HCT116 (cell line): ENCODE results near the gene KIF14. TPM values are rescaled to one million over a fixed set of nuclear protein-coding genes. Genes with fewer than 3 reads are reported as not detected.

ENCODE experiments used
- ATAC-seq: fragments of 200-7000 bp; cut with Tn5 transposase; 2 replicates; pipeline ENCODE4 v1.9.1; 2020; ENCODE audit warnings: mild to moderate bottlenecking, moderate library complexity
- BruUV-seq: library from RNA; stranded (reverse); fragments of 400-500 nt; replicated peaks from 2 replicates; lab custom pipeline; 2021; lab: Mats Ljungman, UMichigan
- CTCF ChIA-PET: fragments of 300-600 bp; sonication (Branson Sonifier 250); formaldehyde crosslinking; loops from one replicate; lab custom pipeline; 2021; ENCODE audit warnings: antibody characterized with exemption; lab: Charles Lee
- POLR2A ChIA-PET: fragments of 300-600, 350-600 bp; sonication (Branson Sonifier 250); formaldehyde crosslinking; loops from one replicate; lab custom pipeline; 2021; ENCODE audit warnings: antibody characterized with exemption; lab: Charles Lee
- RAD21 ChIA-PET, 2 experiments: fragments of 300-600 bp; sonication (Branson Sonifier 250); formaldehyde crosslinking; loops; one replicate each; lab custom pipeline; 2023; ENCODE audit warnings: low total read pairs in 2 of 2; ENCODE audit not compliant: uncharacterized antibody in 2 of 2, unreplicated experiment in 2 of 2, low non-redundant PET in 1 of 2; lab: Charles Lee
- DNase-seq: peaks from one replicate; pipeline ENCODE4 v3.0.0-alpha.2; 2010; ENCODE audit warnings: low read depth, low spot score
- H2AFZ ChIP-seq: fragments of 200-600 bp; shearing (Covaris generic), sonication (generic); 2 replicates; pipeline ENCODE4 v1.6.1; 2017; ENCODE audit warnings: low read depth, mixed run types, mixed read lengths, antibody characterized with exemption, low read length; ENCODE audit not compliant: poor library complexity, severe bottlenecking
- H3K27ac ChIP-seq: 2 replicates; pipeline ENCODE4 v1.5.1; 2012; ENCODE audit warnings: low read depth, low read length
- H3K27me3 ChIP-seq: fragments of 200-600 bp; sonication (generic); 2 replicates; pipeline ENCODE4 v1.6.1; 2016; ENCODE audit warnings: mixed run types, low read length, mixed read lengths; ENCODE audit not compliant: insufficient read depth
- H3K36me3 ChIP-seq, 2 experiments: fragments of 200-500 bp in 1 of 2; fragments of 200-600 bp in 1 of 2; sonication (Bioruptor generic) in 1 of 2; sonication (generic) in 1 of 2; 2 replicates each; pipeline versions ENCODE4 v1.5.1 to v1.6.1; 2014 to 2016; ENCODE audit warnings: low read length in 2 of 2, inconsistent platforms in 1 of 2, mixed read lengths in 1 of 2, mixed run types in 1 of 2; ENCODE audit not compliant: insufficient read depth in 2 of 2, control insufficient read depth in 1 of 2
- H3K4me1 ChIP-seq, 2 experiments: fragments of 200-600 bp in 1 of 2; sonication (generic) in 1 of 2; 2 replicates each; pipeline versions ENCODE4 v1.5.1 to v1.6.1; 2012 to 2017; ENCODE audit warnings: low read length in 2 of 2, inconsistent platforms in 1 of 2, mild to moderate bottlenecking in 1 of 2, mixed read lengths in 1 of 2, mixed run types in 1 of 2, moderate library complexity in 1 of 2; ENCODE audit not compliant: insufficient read depth in 2 of 2, control insufficient read depth in 1 of 2
- H3K4me2 ChIP-seq: fragments of 200-600 bp; sonication (generic); 2 replicates; pipeline ENCODE4 v1.6.1; 2017; ENCODE audit warnings: mixed run types, low read length, mixed read lengths
- H3K4me3 ChIP-seq, 2 experiments: fragments of 200-600 bp in 1 of 2; sonication (generic) in 1 of 2; replicated peaks in 1 of 2; 2 replicates each; pipeline ENCODE4 v1.5.1; 2011 to 2016; ENCODE audit warnings: low read length in 2 of 2, control low read depth in 1 of 2, low read depth in 1 of 2, mild to moderate bottlenecking in 1 of 2, mixed read lengths in 1 of 2, mixed run types in 1 of 2
- H3K79me2 ChIP-seq: fragments of 200-600 bp; sonication (generic); 2 replicates; pipeline ENCODE4 v1.6.1; 2017; ENCODE audit warnings: mild to moderate bottlenecking, mixed run types, low read length, moderate library complexity, mixed read lengths; ENCODE audit not compliant: insufficient read depth
- H3K9ac ChIP-seq: fragments of 200-600 bp; sonication (generic); 2 replicates; pipeline ENCODE4 v1.6.1; 2016; ENCODE audit warnings: low read length, mixed read lengths
- H3K9me2 ChIP-seq: fragments of 200-600 bp; sonication (generic), shearing (Covaris generic); 2 replicates; pipeline ENCODE4 v1.6.1; 2017; ENCODE audit warnings: mixed run types, mild to moderate bottlenecking, moderate library complexity; ENCODE audit not compliant: insufficient read depth
- H3K9me3 ChIP-seq, 2 experiments: fragments of 200-500 bp in 1 of 2; fragments of 200-600 bp in 1 of 2; sonication (Bioruptor generic) in 1 of 2; sonication (generic) in 1 of 2; 2 replicates each; pipeline ENCODE4 v1.6.1; 2014 to 2017; ENCODE audit warnings: low read length in 2 of 2, mixed read lengths in 2 of 2, inconsistent platforms in 1 of 2, low read depth in 1 of 2, mild to moderate bottlenecking in 1 of 2, mixed run types in 1 of 2, moderate library complexity in 1 of 2; ENCODE audit not compliant: control insufficient read depth in 1 of 2, insufficient read depth in 1 of 2
- H4K20me1 ChIP-seq: fragments of 200-600 bp; sonication (generic), shearing (Covaris generic); 2 replicates; pipeline ENCODE4 v1.6.1; 2017; ENCODE audit warnings: mixed run types, mild to moderate bottlenecking, moderate library complexity; ENCODE audit not compliant: insufficient read depth
- ATF3 ChIP-seq: IDR thresholded peaks from 2 replicates; pipeline ENCODE4 v1.6.1; 2012
- CEBPB ChIP-seq: IDR thresholded peaks from 2 replicates; pipeline ENCODE4 v1.6.1; 2012; ENCODE audit warnings: low read depth
- CTCF ChIP-seq, 3 experiments: fragments of 200-600 bp in 1 of 3; sonication (generic) in 1 of 3; IDR thresholded peaks in 2 of 3; conservative IDR thresholded peaks in 1 of 3; 2 replicates each; pipeline ENCODE4 v1.5.1; 2012 to 2017; ENCODE audit warnings: low read depth in 2 of 3, low read length in 2 of 3, antibody characterized with exemption in 1 of 3, borderline replicate concordance in 1 of 3, control low read depth in 1 of 3, mild to moderate bottlenecking in 1 of 3, mixed read lengths in 1 of 3, mixed run types in 1 of 3, moderate library complexity in 1 of 3; ENCODE audit not compliant: insufficient read depth in 1 of 3
- EGR1 ChIP-seq: IDR thresholded peaks from 2 replicates; pipeline ENCODE4 v1.6.1; 2012; ENCODE audit warnings: low read depth
- ELF1 ChIP-seq: IDR thresholded peaks from 2 replicates; pipeline ENCODE4 v1.6.1; 2012; ENCODE audit warnings: low read depth, borderline replicate concordance
- EZH2 ChIP-seq: fragments of 200-600 bp; sonication (generic); IDR thresholded peaks from 2 replicates; pipeline ENCODE4 v1.6.1; 2017; ENCODE audit warnings: antibody characterized with exemption, mixed run types
- SIN3A ChIP-seq: IDR thresholded peaks from 2 replicates; pipeline ENCODE4 v1.6.1; 2012; ENCODE audit warnings: low read depth
- SP1 ChIP-seq: IDR thresholded peaks from 2 replicates; pipeline ENCODE4 v1.6.1; 2012; ENCODE audit warnings: low read depth
- SRF ChIP-seq: IDR thresholded peaks from 2 replicates; pipeline ENCODE4 v1.6.1; 2012; ENCODE audit warnings: low read depth
- TCF7L2 ChIP-seq: IDR thresholded peaks from 2 replicates; pipeline ENCODE4 v1.7.0; 2011; ENCODE audit warnings: borderline replicate concordance, inconsistent platforms; ENCODE audit not compliant: insufficient read depth, insufficient read length; ENCODE audit errors: extremely low read depth
- YY1 ChIP-seq: IDR thresholded peaks from 2 replicates; pipeline ENCODE4 v1.6.1; 2011; ENCODE audit warnings: low read length, low read depth, moderate library complexity, mild to moderate bottlenecking; ENCODE audit not compliant: insufficient replicate concordance; ENCODE audit errors: extremely low read depth
- ZBTB33 ChIP-seq: IDR thresholded peaks from 2 replicates; pipeline ENCODE4 v1.6.1; 2011; ENCODE audit warnings: mild to moderate bottlenecking, low read length, moderate library complexity; ENCODE audit not compliant: insufficient replicate concordance; ENCODE audit errors: extremely low read depth
- ZFX ChIP-seq: fragments of 450-650 bp; IDR thresholded peaks from 2 replicates; pipeline ENCODE4 v1.6.1; 2017
- intact Hi-C: fragments of 100-400 bp; cut with micrococcal nuclease; formaldehyde crosslinking; loops from 2 replicates; pipeline ENCODE4 v1.10.0; 2022
- total RNA-seq: library from RNA; stranded (reverse); gene quantifications from one replicate; pipeline ENCODE4 v1.2.1, GENCODE V29; 2021; ENCODE audit not compliant: unreplicated experiment
- TF ChIP-seq, protein P1 (sequence below): IDR thresholded peaks from 2 replicates; pipeline ENCODE4 v1.6.1; 2012

The KIF14 gene
- total RNA-seq, 1 experiment from 2014 or later, result 21.8 TPM

- intact Hi-C loops, result no loop called here
- Histone ChIP-seq H3K9me3 (no peaks in the 10 kb centered on the region), H3K9me2 (no peaks in the 10 kb centered on the region), H2AFZ (no peak overlapping the region), H3K27ac (no peak overlapping the region), H3K4me3 (no peak overlapping the region), H3K9ac (no peak overlapping the region), H3K27me3 (no peaks in the 10 kb centered on the region), H3K4me1 (peaks cover 10 to 21% of the 10 kb centered on the region in 2 experiments), H3K36me3 (peaks cover 0 to 7% of the 10 kb centered on the region in 2 experiments; a peak in 1 of 4 replicates), H3K79me2 (peaks cover 7% of the 10 kb centered on the region), H4K20me1 (no peaks in the 10 kb centered on the region), H3K4me2 (no peak overlapping the region)
- no peak for DNase-seq
- TF ChIP-seq ELF1 (no peak), SIN3A (no peak), ZBTB33 (no peak), EGR1 (no peak), TCF7L2 (no peak)
- ChIA-PET CTCF (no interaction called here), POLR2A (no interaction called here), RAD21 (no interaction called here)
- no TSS peak for BruUV-seq
- no peak for ATAC-seq
Measured at GRCh38 chr1:200666309-200666708, 45.8 kb upstream of the KIF14 start.

GRCh38 chr1:200665861-200666260 is 45.3 kb upstream of the KIF14 start:
- intact Hi-C loops, result no loop called here
- POLR2A ChIA-PET, result no interaction called here
- H3K79me2 ChIP-seq, result peaks cover 2% of the 10 kb centered on the region
- no TSS peak for BruUV-seq
- DNase-seq, result no peak
- TF ChIP-seq EZH2, result no peak
- TF ChIP-seq CTCF (IDR thresholded peaks at IDR 0.05 in 2 of 3, conservative IDR thresholded peaks at IDR 0.05 in 1 of 3; ENCODE audit: borderline replicate concordance in 1 of 3, insufficient read depth in 1 of 3, low read depth in 2 of 3, low read length in 2 of 3), result no peak
- no peak for TF ChIP-seq ZFX
- TF ChIP-seq, protein P1, sequence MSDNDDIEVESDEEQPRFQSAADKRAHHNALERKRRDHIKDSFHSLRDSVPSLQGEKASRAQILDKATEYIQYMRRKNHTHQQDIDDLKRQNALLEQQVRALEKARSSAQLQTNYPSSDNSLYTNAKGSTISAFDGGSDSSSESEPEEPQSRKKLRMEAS, result no peak
- TF ChIP-seq SP1, result no peak
- no peak for TF ChIP-seq SIN3A
- TF ChIP-seq ELF1, result no peak
- no peak for TF ChIP-seq YY1
- TF ChIP-seq SRF, result no peak
- TF ChIP-seq ATF3, result no peak
- no peak for TF ChIP-seq CEBPB
- TF ChIP-seq, all 23 proteins: peak for 0
- RAD21 ChIA-PET, result no interaction called here
- no peaks in the 10 kb centered on the region for H4K20me1 ChIP-seq
- H3K4me3 ChIP-seq, result no peak overlapping the region
- H3K9me2 ChIP-seq, result no peaks in the 10 kb centered on the region
- no peak for ATAC-seq
- no peaks in the 10 kb centered on the region for H3K27me3 ChIP-seq
- H3K4me1 ChIP-seq, result peaks cover 6 to 17% of the 10 kb centered on the region in 2 experiments
- H3K9ac ChIP-seq, result no peak overlapping the region
- no peak overlapping the region for H2AFZ ChIP-seq
- no peak overlapping the region for H3K4me2 ChIP-seq
- CTCF ChIA-PET, result no interaction called here
- H3K27ac ChIP-seq, result no peak overlapping the region
- H3K9me3 ChIP-seq, result no peaks in the 10 kb centered on the region
- peaks cover 0 to 7% of the 10 kb centered on the region in 2 experiments; a peak in 1 of 4 replicates for H3K36me3 ChIP-seq
